CD14-positive monocyte (primary cell): ENCODE results near the gene SVIL. TPM values are rescaled to one million over a fixed set of nuclear protein-coding genes. Genes with fewer than 3 reads are reported as not detected.

Source experiments
- DNase-seq, 3 donors: peaks; one replicate each; pipeline ENCODE4 v3.0.0-alpha.2; 2011 to 2022
- H2AFZ ChIP-seq: 2 replicates; pipeline ENCODE4 v1.6.0; 2012; ENCODE audit warnings: mild to moderate bottlenecking, low read depth, low read length, inconsistent platforms; ENCODE audit not compliant: insufficient read depth, poor library complexity, severe bottlenecking
- H3K27ac ChIP-seq, 2 donors: 1 replicate in 1 of 2; 2 replicates in 1 of 2; pipeline ENCODE4 v1.5.1; 2012 to 2013; ENCODE audit warnings: low read length in 2 of 2, control low read depth in 1 of 2, inconsistent platforms in 1 of 2, low read depth in 1 of 2, mild to moderate bottlenecking in 1 of 2
- H3K27me3 ChIP-seq, 2 donors: one replicate each; pipeline versions ENCODE4 v1.6.0 to v1.6.1; 2011 to 2013; ENCODE audit warnings: low read length in 2 of 2; ENCODE audit not compliant: control insufficient read depth in 2 of 2, insufficient read depth in 2 of 2
- H3K36me3 ChIP-seq, 2 donors: replicated peaks in 1 of 2; 1 replicate in 1 of 2; 2 replicates in 1 of 2; pipeline versions ENCODE4 v1.5.1 to v1.6.1; 2012 to 2013; ENCODE audit warnings: low read length in 2 of 2, control low read depth in 1 of 2, inconsistent platforms in 1 of 2, mild to moderate bottlenecking in 1 of 2; ENCODE audit not compliant: insufficient read depth in 2 of 2, control insufficient read depth in 1 of 2
- H3K4me1 ChIP-seq, 2 donors: 1 replicate in 1 of 2; 2 replicates in 1 of 2; pipeline versions ENCODE4 v1.5.1 to v1.6.1; 2012 to 2013; ENCODE audit warnings: low read length in 2 of 2, control low read depth in 1 of 2, inconsistent platforms in 1 of 2, mild to moderate bottlenecking in 1 of 2, moderate library complexity in 1 of 2; ENCODE audit not compliant: insufficient read depth in 2 of 2, control insufficient read depth in 1 of 2
- H3K4me2 ChIP-seq: replicated peaks from 2 replicates; pipeline ENCODE3; 2012; ENCODE audit warnings: low read length, moderate library complexity, mild to moderate bottlenecking; ENCODE audit not compliant: poor library complexity, severe bottlenecking; ENCODE audit errors: extremely low read depth
- H3K4me3 ChIP-seq, 3 experiments: fragments of 200-600 bp in 1 of 3; sonication (generic) in 1 of 3; replicated peaks in 1 of 3; 1 replicate in 2 of 3; 2 replicates in 1 of 3; pipeline ENCODE4 v1.5.1; 2011 to 2013; ENCODE audit warnings: low read length in 3 of 3, mild to moderate bottlenecking in 3 of 3, control low read depth in 2 of 3, low read depth in 2 of 3, inconsistent platforms in 1 of 3, moderate library complexity in 1 of 3
- H3K79me2 ChIP-seq: 2 replicates; pipeline ENCODE4 v1.6.0; 2012; ENCODE audit warnings: mild to moderate bottlenecking, control low read depth, inconsistent platforms, low read length, moderate library complexity; ENCODE audit not compliant: insufficient read depth
- H3K9ac ChIP-seq: 2 replicates; pipeline ENCODE4 v1.6.0; 2017; ENCODE audit warnings: low read length, mild to moderate bottlenecking; ENCODE audit not compliant: insufficient read depth, poor library complexity, severe bottlenecking
- H3K9me3 ChIP-seq, 2 donors: replicated peaks in 1 of 2; 1 replicate in 1 of 2; 2 replicates in 1 of 2; pipeline versions ENCODE4 v1.5.1 to v1.6.1; 2012 to 2013; ENCODE audit warnings: low read length in 2 of 2, control low read depth in 1 of 2; ENCODE audit not compliant: control insufficient read depth in 1 of 2, insufficient read depth in 1 of 2
- H4K20me1 ChIP-seq: 2 replicates; pipeline ENCODE4 v1.6.0; 2012; ENCODE audit warnings: mild to moderate bottlenecking, low read length, control low read depth, moderate library complexity; ENCODE audit not compliant: insufficient read depth
- H3K27ac Mint-ChIP-seq, 7 donors: one replicate each; pipeline ENCODE4 v1.8.0; 2020; ENCODE audit warnings: mild to moderate bottlenecking in 7 of 7, mixed read lengths in 7 of 7, moderate library complexity in 6 of 7, inconsistent platforms in 2 of 7
- H3K27me3 Mint-ChIP-seq, 3 donors: one replicate each; pipeline ENCODE4 v1.8.0; 2021 to 2022; ENCODE audit warnings: low read depth in 3 of 3, mild to moderate bottlenecking in 3 of 3, mixed read lengths in 3 of 3, moderate library complexity in 3 of 3, inconsistent platforms in 1 of 3
- H3K36me3 Mint-ChIP-seq, 2 donors: one replicate each; pipeline ENCODE4 v1.8.0; 2020; ENCODE audit warnings: mixed read lengths in 2 of 2, inconsistent platforms in 1 of 2, mild to moderate bottlenecking in 1 of 2
- H3K4me1 Mint-ChIP-seq: one replicate; pipeline ENCODE4 v1.8.0; 2020; ENCODE audit warnings: mild to moderate bottlenecking, mixed read lengths
- H3K4me3 Mint-ChIP-seq, 2 donors: one replicate each; pipeline ENCODE4 v1.8.0; 2020; ENCODE audit warnings: mild to moderate bottlenecking in 2 of 2, mixed read lengths in 2 of 2, moderate library complexity in 1 of 2
- H3K9me3 Mint-ChIP-seq, 7 donors: one replicate each; pipeline ENCODE4 v1.8.0; 2020 to 2022; ENCODE audit warnings: mixed read lengths in 7 of 7, mild to moderate bottlenecking in 6 of 7, moderate library complexity in 6 of 7, inconsistent platforms in 2 of 7
- WGBS: methylation state at CpG from one replicate; pipeline ENCODE4 v1.1.5; 2013; ENCODE audit warnings: missing lambda C conversion rate; ENCODE audit not compliant: insufficient coverage; 5-methylcytosine and 5-hydroxymethylcytosine counted together
- intact Hi-C, 2 donors: fragments of 100-400 bp; cut with micrococcal nuclease; formaldehyde crosslinking; loops; one replicate each; pipeline versions ENCODE4 v1.15.0 to v1.15.1; 2023
- polyA plus RNA-seq, 3 donors: library from polyadenylated mRNA; depleted of rRNA in 1 of 3; unstranded in 2 of 3; stranded (reverse) in 1 of 3; fragments of 300-500 nt in 2 of 3; fragments of >200 nt in 1 of 3; fragmentation: Illumina TruSeq in 2 of 3; gene quantifications; 1 replicate in 2 of 3; 2 replicates in 1 of 3; pipeline ENCODE4 v1.2.3, GENCODE V29; 2012 to 2021
- TF ChIP-seq, protein P1 (sequence below): fragments of 200-600 bp; IDR thresholded peaks from one replicate; pipeline ENCODE4 v1.8.0; 2022; ENCODE audit warnings: antibody characterized with exemption, mild to moderate bottlenecking

The SVIL gene
- polyA plus RNA-seq, 3 donors: 2.1 to 14.3 (median 5.8) TPM

DNA sequence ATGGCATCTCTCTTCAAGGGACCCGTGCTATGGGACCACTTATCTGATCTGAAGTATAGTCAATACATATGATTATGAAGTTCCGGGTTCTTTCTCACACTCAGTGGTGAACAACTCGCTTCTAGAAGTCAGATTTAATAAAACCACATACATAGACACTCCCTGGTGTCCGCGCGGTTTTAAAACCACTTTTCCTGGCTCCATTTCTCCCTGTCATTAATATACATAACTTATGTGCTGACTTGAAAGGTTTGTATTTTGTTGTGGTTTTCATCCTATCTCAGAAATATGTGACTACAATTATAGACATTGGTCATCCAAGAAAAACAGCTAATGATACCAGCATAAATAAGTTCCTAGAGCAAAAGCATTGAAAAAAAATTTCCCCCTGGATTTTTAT lies 34.0 kb downstream of the SVIL start:
- H3K36me3 ChIP-seq: peaks cover 0 to 11% of the 10 kb centered on the region in 2 donors
- intact Hi-C loops: loop anchor here in 1 of 2 donors (5.0 to 10.0 kb wide), 2 partner anchors 36 to 134 kb away; no protein-coding TSS in a partner anchor
- no peaks in the 10 kb centered on the region for H3K27me3 ChIP-seq
- no peak overlapping the region for H3K4me3 Mint-ChIP-seq
- no peaks in the 10 kb centered on the region for H3K27me3 Mint-ChIP-seq
- H2AFZ ChIP-seq: no peak overlapping the region
- H3K9me3 ChIP-seq: no peaks in the 10 kb centered on the region
- H3K79me2 ChIP-seq: no peaks in the 10 kb centered on the region
- no peak overlapping the region for H3K4me2 ChIP-seq
- WGBS: no CpG with 5 or more reads among the region's 6 CpGs
- no peak overlapping the region for H3K4me3 ChIP-seq
- H3K27ac Mint-ChIP-seq: no peak overlapping the region
- TF ChIP-seq, protein P1, sequence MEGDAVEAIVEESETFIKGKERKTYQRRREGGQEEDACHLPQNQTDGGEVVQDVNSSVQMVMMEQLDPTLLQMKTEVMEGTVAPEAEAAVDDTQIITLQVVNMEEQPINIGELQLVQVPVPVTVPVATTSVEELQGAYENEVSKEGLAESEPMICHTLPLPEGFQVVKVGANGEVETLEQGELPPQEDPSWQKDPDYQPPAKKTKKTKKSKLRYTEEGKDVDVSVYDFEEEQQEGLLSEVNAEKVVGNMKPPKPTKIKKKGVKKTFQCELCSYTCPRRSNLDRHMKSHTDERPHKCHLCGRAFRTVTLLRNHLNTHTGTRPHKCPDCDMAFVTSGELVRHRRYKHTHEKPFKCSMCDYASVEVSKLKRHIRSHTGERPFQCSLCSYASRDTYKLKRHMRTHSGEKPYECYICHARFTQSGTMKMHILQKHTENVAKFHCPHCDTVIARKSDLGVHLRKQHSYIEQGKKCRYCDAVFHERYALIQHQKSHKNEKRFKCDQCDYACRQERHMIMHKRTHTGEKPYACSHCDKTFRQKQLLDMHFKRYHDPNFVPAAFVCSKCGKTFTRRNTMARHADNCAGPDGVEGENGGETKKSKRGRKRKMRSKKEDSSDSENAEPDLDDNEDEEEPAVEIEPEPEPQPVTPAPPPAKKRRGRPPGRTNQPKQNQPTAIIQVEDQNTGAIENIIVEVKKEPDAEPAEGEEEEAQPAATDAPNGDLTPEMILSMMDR: no peak
- H3K9me3 Mint-ChIP-seq: no peaks in the 10 kb centered on the region
- peaks cover 20 to 22% of the 10 kb centered on the region in 2 donors for H3K4me1 ChIP-seq
- DNase-seq: no peak
- H4K20me1 ChIP-seq: peaks cover 7% of the 10 kb centered on the region
- H3K4me1 Mint-ChIP-seq: peaks cover 21% of the 10 kb centered on the region
- no peak overlapping the region for H3K9ac ChIP-seq
- no peak overlapping the region for H3K27ac ChIP-seq
- peaks cover 18 to 19% of the 10 kb centered on the region in 2 donors for H3K36me3 Mint-ChIP-seq

DNA sequence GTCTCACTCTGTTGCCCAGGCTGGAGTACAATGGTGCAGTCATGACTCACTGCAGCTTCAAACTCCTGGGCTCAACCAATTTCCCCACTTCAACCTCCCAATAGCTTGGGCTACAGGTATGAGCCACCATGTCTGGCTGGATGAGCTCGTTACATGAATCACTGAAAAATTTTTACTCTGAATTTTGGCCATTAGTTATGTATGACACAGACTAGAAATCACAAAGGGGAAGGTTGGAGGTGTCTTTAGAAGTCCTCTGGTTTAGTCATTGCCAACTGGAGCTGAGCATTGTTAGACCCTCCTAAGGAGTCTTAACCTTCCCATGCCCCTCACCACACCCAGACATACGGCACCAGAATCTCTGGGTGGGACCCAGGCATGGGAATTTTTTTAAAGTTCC lies 34.7 kb downstream of the SVIL start:
- intact Hi-C loops: loop anchor here in 1 of 2 donors (5.0 to 10.0 kb wide), 2 partner anchors 37 to 135 kb away; no protein-coding TSS in a partner anchor
- H3K4me1 Mint-ChIP-seq: peaks cover 21% of the 10 kb centered on the region
- WGBS: 100% methylated on average over 1 of the region's 2 CpGs

More for the DNA sequence above, 34.7 kb downstream of the SVIL start:
- H3K27me3 ChIP-seq: no peaks in the 10 kb centered on the region
- H3K4me1 ChIP-seq: peaks cover 20 to 22% of the 10 kb centered on the region in 2 donors
- Mint-ChIP-seq H3K4me3 (no peak overlapping the region), H3K27ac (no peak overlapping the region), H3K9me3 (no peaks in the 10 kb centered on the region), H3K27me3 (no peaks in the 10 kb centered on the region), H3K36me3 (peaks cover 20 to 27% of the 10 kb centered on the region in 2 donors)
- no peak overlapping the region for H3K4me3 ChIP-seq
- H3K4me2 ChIP-seq: no peak overlapping the region
- TF ChIP-seq, protein P1: no peak
- H3K9ac ChIP-seq: no peak overlapping the region
- DNase-seq: peak in 1 of 3 donors; percentile 32
- H4K20me1 ChIP-seq: peaks cover 7% of the 10 kb centered on the region
- no peak overlapping the region for H2AFZ ChIP-seq
- H3K36me3 ChIP-seq: peaks cover 0 to 19% of the 10 kb centered on the region in 2 donors
- no peak overlapping the region for H3K27ac ChIP-seq
- H3K79me2 ChIP-seq: no peaks in the 10 kb centered on the region
- no peaks in the 10 kb centered on the region for H3K9me3 ChIP-seq
